ENCODE results near the gene RGP1. TPM values are rescaled to one million over a fixed set of nuclear protein-coding genes. Genes with fewer than 3 reads are reported as not detected.

The RGP1 gene
- polyA plus RNA-seq, 1 donor (not counting 4 experiments of a cell fraction or from before 2014, with no cell fraction given), result 18.3 TPM

GRCh38 chr9:35748242-35748857 is 737 bp upstream of the RGP1 start:
- Histone ChIP-seq H3K9me1 (ENCODE audit: control insufficient read depth, extremely low read depth, insufficient read depth, low read length) (peaks cover 3% of the 10 kb centered on the region), H3K36me3 (ENCODE audit: control insufficient read depth in 2 of 2, extremely low read depth in 1 of 2, insufficient read depth in 2 of 2, low read length in 2 of 2) (peaks cover 28 to 36% of the 10 kb centered on the region in 2 experiments), H3K27me3 (ENCODE audit: control insufficient read depth, extremely low read depth, insufficient read depth, low read length) (no peaks in the 10 kb centered on the region), H3K9me3 (ENCODE audit: control insufficient read depth, low read depth, low read length) (no peaks in the 10 kb centered on the region), H3K4me2 (ENCODE audit: control insufficient read depth, extremely low read depth, insufficient read depth, low read depth, low read length) (peak overlapping the region; percentile 89), H3K9ac (ENCODE audit: control insufficient read depth, extremely low read depth, insufficient read depth, low read length) (peak overlapping the region; percentile 76), H2AFZ (ENCODE audit: control insufficient read depth, low read length) (no peak overlapping the region), H3K27ac (ENCODE audit: control insufficient read depth, insufficient read depth, low read length) (peak overlapping the region; percentile 48), H3K79me2 (ENCODE audit: control insufficient read depth, insufficient read depth, low read length) (peaks cover 43% of the 10 kb centered on the region), H4K20me1 (ENCODE audit: control insufficient read depth, extremely low read depth, insufficient read depth, low read length) (peaks cover 5% of the 10 kb centered on the region), H3K4me1 (ENCODE audit: control insufficient read depth, extremely low read depth, insufficient read depth, low read length) (peaks cover 24% of the 10 kb centered on the region), H3K4me3 (ENCODE audit: control insufficient read depth in 2 of 3, extremely low read depth in 1 of 3, insufficient read depth in 2 of 3, low read depth in 1 of 3, low read length in 3 of 3) (peak overlapping the region; percentile 73 to 80 (median 80))
- dilution Hi-C loops (cut with MboI; ENCODE audit: extremely low pct_ligation_motif_present, low sequenced_read_pairs), result no loop called here
- FAIRE-seq (no peak), DNase-seq (ENCODE audit: low read depth, low spot score) (no peak)
- TF ChIP-seq EZH2 (IDR thresholded peaks at IDR 0.05; ENCODE audit: low read length) (no peak), CTCF (optimal IDR thresholded peaks at IDR 0.05 in 1 of 3, IDR thresholded peaks at IDR 0.05 in 1 of 3, conservative IDR thresholded peaks at IDR 0.05 in 1 of 3; ENCODE audit: extremely low read depth in 1 of 3, insufficient read depth in 2 of 3, low read length in 3 of 3) (no peak)

GRCh38 chr9:35749515-35750255 is 598 bp downstream of the RGP1 start:
- Histone ChIP-seq H3K36me3 (ENCODE audit: control insufficient read depth in 2 of 2, extremely low read depth in 1 of 2, insufficient read depth in 2 of 2, low read length in 2 of 2) (peaks cover 25 to 27% of the 10 kb centered on the region in 2 experiments), H3K4me3 (ENCODE audit: control insufficient read depth in 2 of 3, extremely low read depth in 1 of 3, insufficient read depth in 2 of 3, low read depth in 1 of 3, low read length in 3 of 3) (peak overlapping the region; percentile 73 to 80 (median 80)), H3K27me3 (ENCODE audit: control insufficient read depth, extremely low read depth, insufficient read depth, low read length) (no peaks in the 10 kb centered on the region), H3K27ac (ENCODE audit: control insufficient read depth, insufficient read depth, low read length) (peak overlapping the region; percentile 48), H3K9me3 (ENCODE audit: control insufficient read depth, low read depth, low read length) (no peaks in the 10 kb centered on the region), H3K4me2 (ENCODE audit: control insufficient read depth, extremely low read depth, insufficient read depth, low read depth, low read length) (peak overlapping the region; percentile 65), H4K20me1 (ENCODE audit: control insufficient read depth, extremely low read depth, insufficient read depth, low read length) (peaks cover 5% of the 10 kb centered on the region), H2AFZ (ENCODE audit: control insufficient read depth, low read length) (peak overlapping the region; percentile 84), H3K9ac (ENCODE audit: control insufficient read depth, extremely low read depth, insufficient read depth, low read length) (peak overlapping the region; percentile 76), H3K79me2 (ENCODE audit: control insufficient read depth, insufficient read depth, low read length) (peaks cover 38% of the 10 kb centered on the region), H3K4me1 (ENCODE audit: control insufficient read depth, extremely low read depth, insufficient read depth, low read length) (peaks cover 24% of the 10 kb centered on the region), H3K9me1 (ENCODE audit: control insufficient read depth, extremely low read depth, insufficient read depth, low read length) (peaks cover 3% of the 10 kb centered on the region)
- FAIRE-seq (peak; percentile 23), DNase-seq (ENCODE audit: low read depth, low spot score) (no peak)
- dilution Hi-C loops (cut with MboI; ENCODE audit: extremely low pct_ligation_motif_present, low sequenced_read_pairs), result no loop called here
- TF ChIP-seq EZH2 (IDR thresholded peaks at IDR 0.05; ENCODE audit: low read length) (no peak), CTCF (optimal IDR thresholded peaks at IDR 0.05 in 1 of 3, IDR thresholded peaks at IDR 0.05 in 1 of 3, conservative IDR thresholded peaks at IDR 0.05 in 1 of 3; ENCODE audit: extremely low read depth in 1 of 3, insufficient read depth in 2 of 3, low read length in 3 of 3) (peak in 1 of 3 experiments; percentile 23)

Measured in keratinocyte (primary cell).